Duodenal mucosa (tissue), 2 donors: ENCODE data around the gene B3GLCT.
"Not testable (repeated sequence)": the region's sequence is repeated elsewhere in the genome, so short reads cannot be mapped to it uniquely, and the experiment has no call there.

Experiments
- H3K27ac ChIP-seq: one replicate; pipeline ENCODE4 v1.7.0; 2013; ENCODE audit warnings: low read depth, low read length
- H3K27me3 ChIP-seq, 2 donors: one replicate each; pipeline ENCODE4 v1.7.0; 2013; ENCODE audit warnings: low read length in 2 of 2, control low read depth in 1 of 2; ENCODE audit not compliant: insufficient read depth in 2 of 2, control insufficient read depth in 1 of 2
- H3K36me3 ChIP-seq, 2 donors: one replicate each; pipeline ENCODE4 v1.7.0; 2013; ENCODE audit warnings: low read length in 2 of 2, control low read depth in 1 of 2; ENCODE audit not compliant: insufficient read depth in 2 of 2, control insufficient read depth in 1 of 2
- H3K4me1 ChIP-seq, 2 donors: one replicate each; pipeline ENCODE4 v1.7.0; 2013; ENCODE audit warnings: low read length in 2 of 2, control low read depth in 1 of 2; ENCODE audit not compliant: insufficient read depth in 2 of 2, control insufficient read depth in 1 of 2
- H3K4me3 ChIP-seq, 2 donors: one replicate each; pipeline ENCODE4 v1.7.0; 2013; ENCODE audit warnings: low read length in 2 of 2, low read depth in 1 of 2
- H3K9ac ChIP-seq, 2 donors: one replicate each; pipeline ENCODE4 v1.7.0; 2013; ENCODE audit warnings: low read length in 2 of 2, low read depth in 1 of 2
- H3K9me3 ChIP-seq, 2 donors: one replicate each; pipeline ENCODE4 v1.7.0; 2013; ENCODE audit warnings: low read length in 2 of 2, control low read depth in 1 of 2; ENCODE audit not compliant: control insufficient read depth in 1 of 2

The B3GLCT gene

GRCh38 chr13:31331068-31331467, 131.3 kb downstream of the B3GLCT start:
- no peaks in the 10 kb centered on the region for H3K4me1 ChIP-seq
- H3K4me3 ChIP-seq = no peak overlapping the region
- no peak overlapping the region for H3K9ac ChIP-seq
- no peak overlapping the region for H3K27ac ChIP-seq
- no peaks in the 10 kb centered on the region for H3K36me3 ChIP-seq
- H3K27me3 ChIP-seq = no peaks in the 10 kb centered on the region
- H3K9me3 ChIP-seq = no peaks in the 10 kb centered on the region

DNA sequence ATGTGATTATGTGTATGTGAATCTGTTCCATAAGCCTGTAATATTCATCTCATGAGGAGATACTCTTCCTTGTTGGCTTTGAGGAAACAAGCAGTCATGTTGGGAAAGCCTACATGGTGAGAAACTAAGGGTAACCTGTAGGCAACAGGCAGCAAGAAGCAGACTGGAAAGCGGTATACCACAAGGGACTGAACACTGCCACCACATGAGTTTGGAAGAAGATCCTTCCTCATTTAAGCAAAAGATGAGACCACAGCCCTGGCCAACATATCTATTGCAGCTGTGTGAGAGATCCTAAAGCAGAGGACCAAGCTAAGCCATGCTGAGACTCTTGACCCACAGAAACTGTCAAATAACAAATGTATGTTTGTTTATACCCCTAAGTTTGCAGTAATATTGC, 134.8 kb downstream of the B3GLCT start:
- no peaks in the 10 kb centered on the region for H3K9me3 ChIP-seq
- no peaks in the 10 kb centered on the region for H3K36me3 ChIP-seq
- no peak overlapping the region for H3K27ac ChIP-seq
- no peaks in the 10 kb centered on the region for H3K4me1 ChIP-seq
- no peaks in the 10 kb centered on the region for H3K27me3 ChIP-seq
- H3K9ac ChIP-seq = no peak overlapping the region
- H3K4me3 ChIP-seq = no peak overlapping the region

DNA sequence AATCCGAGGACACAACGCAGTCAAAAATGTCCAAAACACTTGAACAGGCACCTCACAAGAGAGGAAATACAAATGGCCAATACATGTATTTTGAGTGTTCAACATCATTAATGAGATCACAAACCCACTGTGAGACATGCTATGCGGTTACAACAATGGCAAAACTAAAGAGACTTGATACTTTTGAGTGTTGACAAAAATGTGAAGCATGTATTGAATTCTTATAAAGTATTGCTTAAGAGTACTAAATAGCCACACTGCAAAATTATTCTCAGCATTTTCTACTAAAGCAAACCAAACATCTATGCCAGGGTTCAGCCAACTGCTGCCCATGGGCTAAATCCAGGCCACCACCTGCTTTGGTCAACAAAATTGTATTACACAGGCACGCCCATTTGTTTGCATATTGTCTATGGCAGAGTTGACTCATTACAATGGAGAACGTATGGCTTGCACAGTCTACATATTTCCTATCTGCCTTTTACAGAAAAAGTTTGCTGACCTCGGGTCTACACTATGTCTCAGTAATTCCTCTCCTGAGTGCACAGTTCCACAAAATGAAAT, 135.3 kb downstream of the B3GLCT start:
- no peaks in the 10 kb centered on the region for H3K36me3 ChIP-seq
- no peak overlapping the region for H3K4me3 ChIP-seq
- H3K27ac ChIP-seq = no peak overlapping the region
- no peak overlapping the region for H3K9ac ChIP-seq
- H3K9me3 ChIP-seq = no peaks in the 10 kb centered on the region
- no peaks in the 10 kb centered on the region for H3K27me3 ChIP-seq
- no peaks in the 10 kb centered on the region for H3K4me1 ChIP-seq

DNA sequence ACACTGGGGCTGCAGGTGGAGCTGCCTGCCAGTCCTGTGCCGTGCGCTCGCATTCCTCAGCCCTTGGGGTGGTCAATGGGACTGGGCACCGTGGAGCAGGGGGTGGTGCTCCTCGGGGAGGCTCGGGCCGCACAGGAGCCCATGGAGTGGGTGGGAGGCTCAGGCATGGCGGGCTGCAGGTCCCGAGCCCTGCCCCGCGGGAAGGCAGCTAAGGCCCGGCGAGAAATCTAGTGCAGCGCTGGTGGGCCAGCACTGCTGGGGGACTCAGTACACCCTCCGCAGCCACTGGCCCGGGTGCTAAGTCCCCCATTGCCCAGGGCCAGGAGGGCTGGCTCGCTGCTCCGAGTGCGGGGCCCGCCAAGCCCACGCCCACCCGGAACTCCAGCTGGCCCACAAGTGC, 139.8 kb downstream of the B3GLCT start:
- not testable (repeated sequence) for H3K4me3 ChIP-seq, H3K27me3 ChIP-seq, H3K36me3 ChIP-seq, H3K9ac ChIP-seq, H3K4me1 ChIP-seq, H3K27ac ChIP-seq, H3K9me3 ChIP-seq

DNA sequence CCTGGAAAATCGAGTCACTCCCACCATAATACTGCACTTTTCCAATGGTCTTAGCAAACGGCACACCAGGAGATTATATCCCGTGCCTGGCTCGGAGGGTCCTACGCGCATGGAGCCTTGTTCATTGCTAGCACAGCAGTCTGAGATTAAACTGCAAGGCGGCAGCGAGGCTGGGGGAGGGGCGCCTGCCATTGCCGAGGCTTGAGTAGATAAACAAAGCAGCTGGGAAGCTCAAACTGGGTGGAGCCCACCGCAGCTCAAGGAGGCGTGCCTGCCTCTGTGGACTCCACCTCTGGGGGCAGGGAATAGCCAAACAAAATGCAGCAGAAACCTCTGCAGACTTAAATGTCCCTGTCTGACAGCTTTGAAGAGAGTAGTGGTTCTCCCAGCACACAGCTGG, 141.1 kb downstream of the B3GLCT start:
- H3K9ac ChIP-seq, H3K9me3 ChIP-seq, H3K36me3 ChIP-seq, H3K27me3 ChIP-seq, H3K27ac ChIP-seq, H3K4me3 ChIP-seq, H3K4me1 ChIP-seq: not testable (repeated sequence)

DNA sequence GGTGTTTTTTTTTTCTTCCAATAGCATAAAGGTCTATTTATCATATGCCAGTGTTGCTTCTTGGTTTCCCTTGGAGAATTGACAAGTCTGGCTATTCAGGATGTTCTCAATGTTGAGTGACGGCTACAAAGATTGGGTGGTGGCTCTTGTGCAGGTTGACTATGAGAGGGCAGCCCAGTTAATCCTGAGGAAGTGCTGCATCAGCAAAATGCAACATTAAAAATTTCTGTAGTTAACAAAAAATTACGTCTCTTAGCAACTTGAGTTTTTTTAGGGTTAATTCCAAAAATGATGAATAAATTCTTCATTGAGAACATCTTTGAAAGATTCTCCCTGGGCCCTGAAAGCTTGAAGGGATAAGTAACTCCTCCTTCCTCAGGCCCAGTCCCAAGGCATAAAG, 147.1 kb downstream of the B3GLCT start:
- H3K9ac ChIP-seq = no peak overlapping the region
- H3K27ac ChIP-seq = no peak overlapping the region
- H3K4me1 ChIP-seq = no peaks in the 10 kb centered on the region
- H3K4me3 ChIP-seq = no peak overlapping the region
- H3K9me3 ChIP-seq = no peaks in the 10 kb centered on the region
- H3K36me3 ChIP-seq = no peaks in the 10 kb centered on the region
- H3K27me3 ChIP-seq = no peaks in the 10 kb centered on the region

DNA sequence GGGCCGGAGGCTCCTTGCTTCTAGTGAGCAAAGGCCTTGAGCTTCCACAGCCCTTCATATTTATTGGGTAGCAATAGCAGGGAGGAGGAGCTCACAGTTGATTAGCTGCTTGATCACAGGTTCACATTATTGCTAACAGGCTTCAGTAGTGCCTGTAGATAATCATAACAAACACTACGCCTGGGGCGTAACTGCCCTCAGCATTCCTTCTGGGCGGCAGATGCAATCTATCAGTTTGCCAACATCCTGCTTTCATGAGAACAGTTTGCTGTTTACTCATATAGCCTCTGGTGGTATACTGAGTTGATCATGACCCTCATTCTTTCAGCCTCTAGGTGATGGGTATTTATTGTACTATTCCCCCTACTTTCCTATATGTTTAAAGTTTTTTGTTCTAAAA, 149.4 kb downstream of the B3GLCT start:
- no peaks in the 10 kb centered on the region for H3K9me3 ChIP-seq
- H3K27ac ChIP-seq = no peak overlapping the region

GRCh38 chr13:31350560-31350959, 150.8 kb downstream of the B3GLCT start:
- H3K27ac ChIP-seq = no peak overlapping the region
- peaks cover 6 to 11% of the 10 kb centered on the region in 2 donors for H3K9me3 ChIP-seq
- H3K4me1 ChIP-seq = no peaks in the 10 kb centered on the region

More for the DNA sequence above, 149.4 kb downstream of the B3GLCT start:
- no peak overlapping the region for H3K9ac ChIP-seq
- no peaks in the 10 kb centered on the region for H3K36me3 ChIP-seq
- no peaks in the 10 kb centered on the region for H3K4me1 ChIP-seq
- H3K27me3 ChIP-seq = peaks cover 0 to 5% of the 10 kb centered on the region in 2 donors
- no peak overlapping the region for H3K4me3 ChIP-seq

GRCh38 chr13:31351376-31351775, 151.6 kb downstream of the B3GLCT start:
- Histone ChIP-seq H3K36me3 (no peaks in the 10 kb centered on the region), H3K4me1 (no peaks in the 10 kb centered on the region), H3K27me3 (peaks cover 0 to 5% of the 10 kb centered on the region in 2 donors)

More at GRCh38 chr13:31350560-31350959, 150.8 kb downstream of the B3GLCT start:
- Histone ChIP-seq H3K4me3 (no peak overlapping the region), H3K27me3 (peaks cover 0 to 5% of the 10 kb centered on the region in 2 donors), H3K9ac (no peak overlapping the region), H3K36me3 (no peaks in the 10 kb centered on the region)

GRCh38 chr13:31352467-31352866, 152.7 kb downstream of the B3GLCT start:
- no peak overlapping the region for H3K9ac ChIP-seq
- H3K27me3 ChIP-seq = peaks cover 0 to 5% of the 10 kb centered on the region in 2 donors
- no peak overlapping the region for H3K27ac ChIP-seq
- H3K4me1 ChIP-seq = no peaks in the 10 kb centered on the region
- peaks cover 9 to 11% of the 10 kb centered on the region in 2 donors for H3K9me3 ChIP-seq
- H3K4me3 ChIP-seq = no peak overlapping the region
- H3K36me3 ChIP-seq = no peaks in the 10 kb centered on the region

More at GRCh38 chr13:31351376-31351775, 151.6 kb downstream of the B3GLCT start:
- Histone ChIP-seq H3K9me3 (peaks cover 9 to 11% of the 10 kb centered on the region in 2 donors), H3K27ac (no peak overlapping the region), H3K9ac (no peak overlapping the region), H3K4me3 (no peak overlapping the region)

- Histone ChIP-seq H3K4me3 (no peak overlapping the region), H3K9ac (no peak overlapping the region), H3K9me3 (peaks cover 9 to 11% of the 10 kb centered on the region in 2 donors), H3K4me1 (no peaks in the 10 kb centered on the region), H3K27ac (no peak overlapping the region), H3K36me3 (no peaks in the 10 kb centered on the region), H3K27me3 (peaks cover 0 to 5% of the 10 kb centered on the region in 2 donors)
These were observed 155.2 kb downstream of the B3GLCT start for GRCh38 chr13:31355001-31355400.
